H1 (cell line): ENCODE data around the gene C1orf21. TPM values are rescaled to one million over a fixed set of nuclear protein-coding genes. Genes with fewer than 3 reads are reported as not detected.

Source experiments
- CTCF ChIA-PET: fragments of 300-600 bp; sonication (Branson Sonifier 250); formaldehyde crosslinking; loops from one replicate; lab custom pipeline; 2021; ENCODE audit not compliant: partially characterized antibody; lab: Charles Lee
- POLR2A ChIA-PET: fragments of 300-600 bp; sonication (Branson Sonifier 250); formaldehyde crosslinking; loops from one replicate; lab custom pipeline; 2021; ENCODE audit warnings: inconsistent platforms; ENCODE audit not compliant: partially characterized antibody; lab: Charles Lee
- DNase-seq, 2 experiments: peaks; one replicate each; pipeline versions ENCODE4 v3.0.0 to v3.0.0-alpha.2; 2010 to 2022; ENCODE audit warnings: low spot score in 2 of 2, low read depth in 1 of 2, mixed read lengths in 1 of 2
- FAIRE-seq: peaks from 2 replicates; lab custom pipeline; 2011; peaks lifted over from hg19 to GRCh38; lab: Jason Lieb, UNC
- H2AFZ ChIP-seq: 2 replicates; pipeline ENCODE4 v1.8.1; 2012; ENCODE audit warnings: low read length, inconsistent platforms
- H2AK5ac ChIP-seq: 2 replicates; pipeline ENCODE4 v1.6.1; 2013; ENCODE audit warnings: low read depth, low read length
- H2BK120ac ChIP-seq: replicated peaks from 2 replicates; pipeline ENCODE3; 2013; ENCODE audit warnings: low read depth, low read length, inconsistent platforms
- H2BK12ac ChIP-seq: 2 replicates; pipeline ENCODE4 v1.6.1; 2013; ENCODE audit warnings: low read depth, low read length
- H2BK15ac ChIP-seq: 2 replicates; pipeline ENCODE4 v1.6.1; 2013; ENCODE audit warnings: low read length
- H2BK20ac ChIP-seq: 2 replicates; pipeline ENCODE4 v1.6.1; 2013; ENCODE audit warnings: low read length
- H2BK5ac ChIP-seq: 2 replicates; pipeline ENCODE4 v1.6.1; 2013; ENCODE audit warnings: low read depth, low read length
- H3K14ac ChIP-seq: 2 replicates; pipeline ENCODE4 v1.6.1; 2013; ENCODE audit warnings: inconsistent platforms; ENCODE audit not compliant: insufficient read length
- H3K18ac ChIP-seq: 2 replicates; pipeline ENCODE4 v1.6.1; 2013; ENCODE audit warnings: low read length; ENCODE audit errors: extremely low read depth
- H3K23ac ChIP-seq: 2 replicates; pipeline ENCODE4 v1.6.1; 2013; ENCODE audit warnings: inconsistent platforms; ENCODE audit not compliant: insufficient read length
- H3K23me2 ChIP-seq: 2 replicates; pipeline ENCODE4 v1.6.1; 2013; ENCODE audit warnings: low read depth, low read length
- H3K27ac ChIP-seq: 2 replicates; pipeline ENCODE4 v1.6.1; 2011; ENCODE audit warnings: low read depth, low read length, inconsistent platforms
- H3K27me3 ChIP-seq, 4 experiments: replicated peaks in 1 of 4; 1 replicate in 1 of 4; 2 replicates in 3 of 4; pipeline versions ENCODE4 v1.6.1 to v1.8.1; 2011 to 2013; ENCODE audit warnings: low read length in 3 of 4, mild to moderate bottlenecking in 3 of 4, inconsistent platforms in 2 of 4, mixed read lengths in 2 of 4, moderate library complexity in 1 of 4; ENCODE audit not compliant: control insufficient read depth in 3 of 4, insufficient read depth in 3 of 4; ENCODE audit errors: extremely low read depth in 1 of 4
- H3K36me3 ChIP-seq, 4 experiments: 2 replicates each; pipeline versions ENCODE4 v1.6.1 to v1.8.1; 2011 to 2013; ENCODE audit warnings: mild to moderate bottlenecking in 4 of 4, low read length in 3 of 4, moderate library complexity in 2 of 4, control low read depth in 1 of 4, inconsistent platforms in 1 of 4; ENCODE audit not compliant: insufficient read depth in 4 of 4, control insufficient read depth in 2 of 4
- H3K4ac ChIP-seq: replicated peaks from 2 replicates; pipeline ENCODE3; 2013; ENCODE audit warnings: low read length, low read depth, mixed read lengths, inconsistent platforms; ENCODE audit not compliant: insufficient read length
- H3K4me1 ChIP-seq, 4 experiments: replicated peaks in 1 of 4; 1 replicate in 1 of 4; 2 replicates in 3 of 4; pipeline versions ENCODE4 v1.6.1 to v1.8.1; 2011 to 2013; ENCODE audit warnings: low read length in 3 of 4, inconsistent platforms in 2 of 4, mixed read lengths in 1 of 4; ENCODE audit not compliant: insufficient read depth in 4 of 4, control insufficient read depth in 3 of 4
- H3K4me2 ChIP-seq, 2 experiments: 2 replicates each; pipeline versions ENCODE4 v1.6.1 to v1.8.1; 2011 to 2013; ENCODE audit warnings: low read depth in 2 of 2, low read length in 2 of 2, control low read depth in 1 of 2, inconsistent platforms in 1 of 2, mild to moderate bottlenecking in 1 of 2; ENCODE audit not compliant: insufficient read depth in 1 of 2
- H3K4me3 ChIP-seq, 4 experiments: fragments of 200-600, 300-600 bp in 1 of 4; sonication (generic), shearing (Covaris generic), sonication (Bioruptor Twin) in 1 of 4; 2 replicates each; pipeline versions ENCODE4 v1.5.1 to v1.8.1; 2011 to 2016; ENCODE audit warnings: low read length in 4 of 4, low read depth in 3 of 4, control low read depth in 2 of 4, inconsistent platforms in 2 of 4, mild to moderate bottlenecking in 2 of 4, mixed read lengths in 1 of 4, moderate library complexity in 1 of 4; ENCODE audit not compliant: insufficient read depth in 2 of 4; ENCODE audit errors: extremely low read depth in 1 of 4
- H3K56ac ChIP-seq: replicated peaks from 2 replicates; pipeline ENCODE3; 2013; ENCODE audit warnings: low read depth, mild to moderate bottlenecking, mixed read lengths, low read length, inconsistent platforms; ENCODE audit not compliant: insufficient read length
- H3K79me1 ChIP-seq: 2 replicates; pipeline ENCODE4 v1.6.1; 2013; ENCODE audit warnings: low read depth, low read length, control low read depth
- H3K79me2 ChIP-seq, 2 experiments: 2 replicates each; pipeline versions ENCODE4 v1.6.1 to v1.8.1; 2012 to 2013; ENCODE audit warnings: low read length in 2 of 2, mild to moderate bottlenecking in 2 of 2, inconsistent platforms in 1 of 2; ENCODE audit not compliant: insufficient read depth in 2 of 2, control insufficient read depth in 1 of 2
- H3K9ac ChIP-seq, 4 experiments: replicated peaks in 1 of 4; 1 replicate in 1 of 4; 2 replicates in 3 of 4; pipeline versions ENCODE4 v1.6.1 to v1.8.1; 2011 to 2013; ENCODE audit warnings: low read depth in 3 of 4, low read length in 3 of 4, control low read depth in 2 of 4, mild to moderate bottlenecking in 2 of 4, moderate library complexity in 2 of 4, inconsistent platforms in 1 of 4; ENCODE audit errors: extremely low read depth in 1 of 4
- H3K9me3 ChIP-seq, 2 experiments: 2 replicates each; pipeline versions ENCODE4 v1.6.1 to v1.8.1; 2012 to 2013; ENCODE audit warnings: mild to moderate bottlenecking in 2 of 2, moderate library complexity in 2 of 2, control low read depth in 1 of 2, inconsistent platforms in 1 of 2, low read depth in 1 of 2, low read length in 1 of 2, mixed read lengths in 1 of 2; ENCODE audit not compliant: insufficient read depth in 2 of 2
- H4K20me1 ChIP-seq, 2 experiments: replicated peaks in 1 of 2; 2 replicates each; pipeline versions ENCODE3 to v1.8.1; 2011 to 2013; ENCODE audit warnings: inconsistent platforms in 2 of 2, low read length in 2 of 2, mild to moderate bottlenecking in 1 of 2; ENCODE audit not compliant: insufficient read depth in 2 of 2, control insufficient read depth in 1 of 2
- H4K5ac ChIP-seq: 2 replicates; pipeline ENCODE4 v1.6.1; 2013; ENCODE audit warnings: low read length, low read depth, mixed read lengths, inconsistent platforms; ENCODE audit not compliant: insufficient read length
- H4K8ac ChIP-seq: 2 replicates; pipeline ENCODE4 v1.8.0; 2013; ENCODE audit warnings: mild to moderate bottlenecking, moderate library complexity, low read length, inconsistent platforms; ENCODE audit not compliant: insufficient read depth; ENCODE audit errors: extremely low read depth
- H4K91ac ChIP-seq: replicated peaks from 2 replicates; pipeline ENCODE3; 2013; ENCODE audit warnings: low read length, mixed read lengths, inconsistent platforms; ENCODE audit not compliant: insufficient read length
- BCL11A ChIP-seq, 2 experiments: IDR thresholded peaks; one replicate each; pipeline ENCODE4 v1.6.1; 2011; ENCODE audit warnings: low read depth in 2 of 2, low read length in 2 of 2, mild to moderate bottlenecking in 2 of 2
- CBX8 ChIP-seq: fragments of 300-800, 300-1000 bp; sonication (generic); IDR thresholded peaks from 2 replicates; pipeline ENCODE4 v1.7.1; 2016; ENCODE audit warnings: low read depth, low read length, borderline replicate concordance
- CREB1 ChIP-seq: IDR thresholded peaks from 2 replicates; pipeline ENCODE4 v1.6.1; 2012; ENCODE audit warnings: inconsistent platforms
- E2F6 ChIP-seq: IDR thresholded peaks from 2 replicates; pipeline ENCODE4 v1.6.1; 2012; ENCODE audit warnings: inconsistent platforms
- EGR1 ChIP-seq: IDR thresholded peaks from 2 replicates; pipeline ENCODE4 v1.6.1; 2011; ENCODE audit warnings: low read depth, low read length, borderline replicate concordance
- JUN ChIP-seq: IDR thresholded peaks from 2 replicates; pipeline ENCODE4 v1.6.1; 2011; ENCODE audit warnings: low read depth, mild to moderate bottlenecking, improper control_type of control experiment, low read length
- RBBP5 ChIP-seq: IDR thresholded peaks from 2 replicates; pipeline ENCODE4 v1.7.1; 2012; ENCODE audit warnings: low read depth, mild to moderate bottlenecking, inconsistent platforms, low read length, moderate library complexity, borderline replicate concordance
- SIN3A ChIP-seq, 2 experiments: IDR thresholded peaks in 1 of 2; conservative IDR thresholded peaks in 1 of 2; 2 replicates each; pipeline ENCODE4 v1.6.1; 2011 to 2012; ENCODE audit warnings: low read length in 2 of 2, improper control_type of control experiment in 1 of 2, low read depth in 1 of 2, mild to moderate bottlenecking in 1 of 2
- SP2 ChIP-seq: IDR thresholded peaks from 2 replicates; pipeline ENCODE4 v1.6.1; 2012; ENCODE audit warnings: mild to moderate bottlenecking, low read length, inconsistent platforms
- SRF ChIP-seq: IDR thresholded peaks from 2 replicates; pipeline ENCODE4 v1.6.1; 2011; ENCODE audit warnings: mild to moderate bottlenecking, low read depth, low read length, moderate library complexity
- WGBS, 2 experiments: shearing (Covaris generic) in 1 of 2; methylation state at CpG; one replicate each; pipeline versions ENCODE4 v1.1.6 to v1.1.7; 2013 to 2015; ENCODE audit warnings: low lambda C conversion rate in 2 of 2, mixed read lengths in 2 of 2, inconsistent platforms in 1 of 2, low coverage in 1 of 2, missing lambda C conversion rate in 1 of 2; ENCODE audit not compliant: insufficient replicate concordance in 2 of 2, insufficient coverage in 1 of 2, insufficient read length in 1 of 2; ENCODE audit errors: extremely low coverage in 1 of 2, missing lambda C conversion rate in 1 of 2; 5-methylcytosine and 5-hydroxymethylcytosine counted together
- polyA plus RNA-seq, 7 experiments: library from polyadenylated mRNA; depleted of rRNA in 3 of 7; stranded (reverse) in 5 of 7; unstranded in 2 of 7; fragments of >200 nt in 5 of 7; fragments of 200-250 nt in 2 of 7; gene quantifications; 1 replicate in 5 of 7; 2 replicates in 1 of 7; 4 replicates in 1 of 7; pipeline versions ENCODE4 v1.2.1 to v1.2.3, GENCODE V29; 2011 to 2013; ENCODE audit warnings: missing spikeins in 2 of 7, mixed read lengths in 2 of 7
- total RNA-seq: library from RNA; stranded (reverse); fragmentation: NEBNext Ultra II Directional; extraction: Animal tissue kit (Norgen Biotek cat#: 25700); gene quantifications from 2 replicates; pipeline ENCODE4 v1.2.1, GENCODE V29; 2021

Gene C1orf21
- total and polyA plus RNA-seq, 2 of the 8 experiments (the other 6 are each of a cell fraction or from before 2014, with no cell fraction given) = 16.6 to 51.0 TPM

- POLR2A ChIA-PET = no interaction called here
- peaks cover 0 to 3% (median under 1%) of the 10 kb centered on the region in 4 experiments; a peak in 1 of 8 replicates for H3K36me3 ChIP-seq
- no peaks in the 10 kb centered on the region for H3K4me1 ChIP-seq
- H2BK12ac ChIP-seq = no peak overlapping the region
- no peak for TF ChIP-seq SP2
- no peak for TF ChIP-seq CBX8
- no peak for TF ChIP-seq BCL11A (IDR thresholded peaks at IDR 0.05; ENCODE audit: low read depth in 2 of 2, low read length in 2 of 2)
- TF ChIP-seq SIN3A (conservative IDR thresholded peaks at IDR 0.05 in 1 of 2, IDR thresholded peaks at IDR 0.05 in 1 of 2; ENCODE audit: low read depth in 1 of 2, low read length in 2 of 2) = no peak
- no peak for TF ChIP-seq SRF
- no peak for TF ChIP-seq CREB1
- no peak for TF ChIP-seq JUN
- TF ChIP-seq E2F6 = no peak
- no peak for TF ChIP-seq RBBP5
- TF ChIP-seq EGR1 = no peak
- H4K5ac ChIP-seq = no peak overlapping the region
- no peak overlapping the region for H3K23ac ChIP-seq
- no peak overlapping the region for H2AFZ ChIP-seq
- no peak overlapping the region for H3K14ac ChIP-seq
- 0 out of 2 replicates have a peak, but pooled peaks cover 1% of the 10 kb centered on the region for H3K23me2 ChIP-seq
- H2AK5ac ChIP-seq = no peak overlapping the region
- H3K9ac ChIP-seq = no peak overlapping the region
- H3K27ac ChIP-seq = no peak overlapping the region
- no peaks in the 10 kb centered on the region for H3K9me3 ChIP-seq
- H3K79me1 ChIP-seq = no peaks in the 10 kb centered on the region
- no peak overlapping the region for H2BK120ac ChIP-seq
- no peak overlapping the region for H3K4me3 ChIP-seq
- no peak overlapping the region for H3K56ac ChIP-seq
- CTCF ChIA-PET = interaction anchor here (1.0 kb wide), 1 partner anchor 10 kb away, joined by 3 read pairs; no protein-coding TSS in a partner anchor
- DNase-seq (no peak), FAIRE-seq (no peak)
- no peak overlapping the region for H4K8ac ChIP-seq
- H3K27me3 ChIP-seq = no peaks in the 10 kb centered on the region
- no peak overlapping the region for H2BK20ac ChIP-seq
- H3K4ac ChIP-seq = no peak overlapping the region
- no peak overlapping the region for H3K18ac ChIP-seq
- H2BK15ac ChIP-seq = no peak overlapping the region
- H4K20me1 ChIP-seq = no peaks in the 10 kb centered on the region
- 90% methylated on average over 7 of the region's 7 CpGs; no CpG with 5 or more reads in 1 of the 2 experiments for WGBS, 2 experiments
- H2BK5ac ChIP-seq = no peak overlapping the region
- no peaks in the 10 kb centered on the region for H3K79me2 ChIP-seq
- no peak overlapping the region for H3K4me2 ChIP-seq
- no peak overlapping the region for H4K91ac ChIP-seq
These were observed 227.8 kb downstream of the C1orf21 start for GRCh38 chr1:184614667-184615066.
